ENCODE data around the gene REXO5.
"Not testable (repeated sequence)": the region's sequence is repeated elsewhere in the genome, so short reads cannot be mapped to it uniquely, and the experiment has no call there.

Gene REXO5

GRCh38 chr16:20803192-20803560, 3.2 kb upstream of the REXO5 start:
- DNase-seq (ENCODE audit: low read depth in 2 of 2): no peak

GRCh38 chr16:20803561-20804214, 2.6 kb upstream of the REXO5 start:
- DNase-seq (ENCODE audit: low read depth in 2 of 2): no peak

GRCh38 chr16:20805684-20806167, 601 bp upstream of the REXO5 start:
- not testable (repeated sequence) for DNase-seq (ENCODE audit: low read depth in 2 of 2)

GRCh38 chr16:20807862-20808261, 1.5 kb downstream of the REXO5 start:
- no peak for DNase-seq (ENCODE audit: low read depth in 2 of 2)

- DNase-seq (ENCODE audit: low read depth in 2 of 2): no peak
Measured at GRCh38 chr16:20811889-20812439, 5.6 kb downstream of the REXO5 start.

GRCh38 chr16:20812510-20812909, 6.2 kb downstream of the REXO5 start:
- DNase-seq (ENCODE audit: low read depth in 2 of 2): no peak

GRCh38 chr16:20814784-20815183, 8.5 kb downstream of the REXO5 start:
- DNase-seq (ENCODE audit: low read depth in 2 of 2): no peak

GRCh38 chr16:20818929-20819585, 12.7 kb downstream of the REXO5 start:
- no peak for DNase-seq (ENCODE audit: low read depth in 2 of 2)

- no peak for DNase-seq (ENCODE audit: low read depth in 2 of 2)
Measured at GRCh38 chr16:20821682-20822081, 15.4 kb downstream of the REXO5 start.

GRCh38 chr16:20822521-20823325, 16.4 kb downstream of the REXO5 start:
- no peak for DNase-seq (ENCODE audit: low read depth in 2 of 2)

- no peak for DNase-seq (ENCODE audit: low read depth in 2 of 2)
Measured at GRCh38 chr16:20826039-20826566, 19.8 kb downstream of the REXO5 start.

- DNase-seq (ENCODE audit: low read depth in 2 of 2): no peak
Measured at GRCh38 chr16:20829536-20829935, 23.2 kb downstream of the REXO5 start.

GRCh38 chr16:20830372-20830771, 24.0 kb downstream of the REXO5 start:
- DNase-seq (ENCODE audit: low read depth in 2 of 2): no peak

- no peak for DNase-seq (ENCODE audit: low read depth in 2 of 2)
Measured at GRCh38 chr16:20833086-20833485, 26.8 kb downstream of the REXO5 start.

- DNase-seq (ENCODE audit: low read depth in 2 of 2): no peak
Measured at GRCh38 chr16:20838240-20838639, 31.9 kb downstream of the REXO5 start.

GRCh38 chr16:20839504-20839903, 33.2 kb downstream of the REXO5 start:
- DNase-seq (ENCODE audit: low read depth in 2 of 2): no peak

GRCh38 chr16:20844054-20844453, 37.7 kb downstream of the REXO5 start:
- DNase-seq (ENCODE audit: low read depth in 2 of 2): no peak

- DNase-seq (ENCODE audit: low read depth in 2 of 2): no peak
Measured at GRCh38 chr16:20844588-20844987, 38.3 kb downstream of the REXO5 start.

GRCh38 chr16:20846030-20846429, 39.7 kb downstream of the REXO5 start:
- no peak for DNase-seq (ENCODE audit: low read depth in 2 of 2)

- DNase-seq (ENCODE audit: low read depth in 2 of 2): no peak
Measured at GRCh38 chr16:20846551-20846950, 40.2 kb downstream of the REXO5 start.

GRCh38 chr16:20847550-20847949, 41.2 kb downstream of the REXO5 start:
- DNase-seq (ENCODE audit: low read depth in 2 of 2): no peak
